Right cardiac atrium (tissue), 5 donors: ENCODE data around the gene SLIT1. TPM values are rescaled to one million over a fixed set of nuclear protein-coding genes. Genes with fewer than 3 reads are reported as not detected.

Experiments used
- ATAC-seq, 2 donors: fragments of 200-7000 bp; cut with Tn5 transposase; one replicate each; pipeline versions ENCODE4 v1.8.0 to v1.9.1; 2020; ENCODE audit warnings: moderate library complexity in 2 of 2, mild to moderate bottlenecking in 1 of 2
- DNase-seq, 3 donors: peaks; one replicate each; pipeline ENCODE4 v3.0.0-alpha.2; 2020
- H3K27ac ChIP-seq: one replicate; pipeline ENCODE4 v1.5.1; 2013; ENCODE audit warnings: mild to moderate bottlenecking, low read length, control low read depth, moderate library complexity
- H3K27me3 ChIP-seq: one replicate; pipeline ENCODE4 v1.6.1; 2013; ENCODE audit not compliant: control insufficient read depth, insufficient read depth
- H3K4me1 ChIP-seq: one replicate; pipeline ENCODE4 v1.6.1; 2013; ENCODE audit warnings: low read length; ENCODE audit not compliant: control insufficient read depth, insufficient read depth
- H3K4me3 ChIP-seq: one replicate; pipeline ENCODE4 v1.5.1; 2013; ENCODE audit warnings: low read length, control low read depth
- H3K9me3 ChIP-seq: one replicate; pipeline ENCODE4 v1.6.1; 2013; ENCODE audit warnings: low read length; ENCODE audit not compliant: control insufficient read depth
- WGBS: extraction: QIAGEN DNeasy Blood & Tissue Kit; methylation state at CpG from one replicate; pipeline ENCODE4 v1.1.7; 2013; 5-methylcytosine and 5-hydroxymethylcytosine counted together
- intact Hi-C, 4 donors: fragments of 100-400 bp; cut with DNase I; formaldehyde crosslinking; loops; one replicate each; pipeline versions ENCODE4 v1.11.0 to v1.14.0; 2022 to 2023
- polyA plus RNA-seq: library from polyadenylated mRNA; stranded (reverse); fragments of 200-250 nt; gene quantifications from one replicate; pipeline ENCODE4 v1.2.3, GENCODE V29; 2013
- total RNA-seq, 4 donors: library from RNA; stranded (reverse); fragmentation: NEBNext Ultra II Directional; extraction: Animal tissue kit (Norgen Biotek cat#: 25700); gene quantifications; one replicate each; pipeline ENCODE4 v1.2.1, GENCODE V29; 2021
- donor health status: healthy with polysubstance abuse.
- donor health status: DM: no; HTN: yes; CAD: no.
- donor health status: DM: no; HTN: no; CAD: no.
- donor health status: DM: no; HTN: yes; CAD: no; lungs with severe emphysema.
- donor health status: DM: yes; HTN: yes; CAD: no.

The SLIT1 gene
- total and polyA plus RNA-seq, 5 donors: 0.11 to 0.29 (median 0.17) TPM

DNA sequence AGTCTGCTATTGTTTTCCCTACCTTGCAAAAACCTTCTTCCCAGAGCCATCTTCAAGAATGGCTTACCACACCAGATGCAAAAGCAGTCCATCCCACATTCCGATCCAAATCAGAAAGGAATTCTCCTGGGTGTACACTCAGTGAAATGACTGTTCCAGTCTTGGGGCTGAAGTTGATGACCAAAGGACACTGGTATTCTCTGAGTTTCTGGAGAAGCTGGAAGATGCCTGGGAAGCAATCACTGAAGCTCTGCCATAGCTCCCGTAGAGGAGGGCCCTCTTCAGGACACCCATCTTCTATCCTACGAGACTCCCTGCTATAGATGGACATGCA is 197.9 kb downstream of the SLIT1 start:
- intact Hi-C loops: no loop called here
- Histone ChIP-seq H3K27ac (no peak overlapping the region), H3K9me3 (no peaks in the 10 kb centered on the region), H3K4me3 (no peak overlapping the region), H3K27me3 (no peaks in the 10 kb centered on the region), H3K4me1 (no peaks in the 10 kb centered on the region)
- WGBS: 93% methylated on average over 3 of the region's 3 CpGs
- no peak for DNase-seq
- ATAC-seq: no peak

DNA sequence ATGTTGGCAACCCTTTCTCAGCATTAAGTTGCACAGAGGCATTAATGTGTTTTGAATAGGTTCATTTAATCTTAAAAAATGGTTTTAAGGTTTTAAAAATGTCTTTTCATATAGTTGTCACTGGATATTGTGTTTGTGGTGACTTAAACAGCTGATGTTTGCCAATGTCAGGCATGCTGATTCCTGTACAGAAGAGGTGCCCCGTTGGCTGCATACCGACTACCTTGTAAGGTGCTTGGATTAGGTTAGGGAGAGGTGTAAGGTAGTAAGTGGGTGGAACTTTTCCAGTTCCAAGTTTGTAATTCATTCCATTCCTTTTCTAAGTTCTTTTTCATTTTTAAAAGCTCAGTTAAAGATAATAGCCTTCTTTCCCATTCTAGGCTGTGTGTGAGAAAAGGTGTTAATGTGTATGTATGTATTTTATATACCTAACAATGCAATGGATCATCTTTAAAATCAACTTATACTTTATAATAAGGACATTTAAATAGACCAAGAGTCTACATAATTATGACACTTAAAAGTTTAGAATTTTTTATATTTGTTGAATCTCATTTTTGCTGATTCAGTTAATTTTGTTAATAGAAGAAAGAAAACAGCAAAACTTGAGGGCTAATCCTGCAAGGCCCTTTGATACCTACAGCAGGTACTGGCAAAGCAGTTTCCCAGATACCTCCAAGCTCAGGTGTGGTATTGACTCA is 198.5 kb downstream of the SLIT1 start:
- Histone ChIP-seq H3K27ac (no peak overlapping the region), H3K9me3 (no peaks in the 10 kb centered on the region), H3K4me1 (no peaks in the 10 kb centered on the region), H3K4me3 (no peak overlapping the region), H3K27me3 (no peaks in the 10 kb centered on the region)
- intact Hi-C loops: no loop called here
- WGBS: 95% methylated on average over 2 of the region's 2 CpGs
- ATAC-seq: no peak
- DNase-seq: no peak

DNA sequence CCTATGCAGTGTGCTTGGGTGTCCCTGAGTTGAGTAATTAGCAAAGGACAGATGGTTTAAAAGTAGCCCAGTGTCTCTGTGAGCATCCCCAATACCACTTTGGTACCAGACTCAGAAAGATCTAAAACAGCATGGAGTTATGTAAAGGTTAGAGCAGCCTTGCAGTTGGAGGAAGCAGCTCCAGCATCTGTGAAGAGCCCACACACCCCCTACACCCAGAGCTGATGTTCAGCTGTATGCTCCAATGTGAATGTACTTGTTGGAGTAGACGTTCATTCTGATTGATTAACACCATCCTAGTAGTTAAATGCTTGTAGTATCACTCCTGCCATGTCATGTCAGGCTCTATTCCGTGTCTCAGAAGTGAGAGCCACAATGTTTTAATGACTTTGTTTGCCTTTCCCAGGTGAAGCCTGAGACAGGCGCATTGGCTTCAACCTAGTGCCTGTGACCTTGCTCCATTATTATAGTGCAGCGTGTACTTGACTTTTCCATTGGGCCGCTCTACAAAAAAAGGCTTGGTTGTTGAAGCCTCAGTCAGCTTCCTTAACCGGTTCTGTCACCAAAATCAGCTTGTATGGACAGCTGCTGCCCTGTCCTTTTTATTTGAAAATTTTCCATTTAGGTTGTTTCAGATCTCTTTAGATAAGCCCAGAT is 199.4 kb downstream of the SLIT1 start:
- no peak for DNase-seq
- H3K4me3 ChIP-seq: no peak overlapping the region
- H3K9me3 ChIP-seq: no peaks in the 10 kb centered on the region
- no peak overlapping the region for H3K27ac ChIP-seq
- no peak for ATAC-seq
- intact Hi-C loops: no loop called here
- H3K27me3 ChIP-seq: no peaks in the 10 kb centered on the region
- WGBS: 96% methylated on average over 6 of the region's 6 CpGs
- no peaks in the 10 kb centered on the region for H3K4me1 ChIP-seq

DNA sequence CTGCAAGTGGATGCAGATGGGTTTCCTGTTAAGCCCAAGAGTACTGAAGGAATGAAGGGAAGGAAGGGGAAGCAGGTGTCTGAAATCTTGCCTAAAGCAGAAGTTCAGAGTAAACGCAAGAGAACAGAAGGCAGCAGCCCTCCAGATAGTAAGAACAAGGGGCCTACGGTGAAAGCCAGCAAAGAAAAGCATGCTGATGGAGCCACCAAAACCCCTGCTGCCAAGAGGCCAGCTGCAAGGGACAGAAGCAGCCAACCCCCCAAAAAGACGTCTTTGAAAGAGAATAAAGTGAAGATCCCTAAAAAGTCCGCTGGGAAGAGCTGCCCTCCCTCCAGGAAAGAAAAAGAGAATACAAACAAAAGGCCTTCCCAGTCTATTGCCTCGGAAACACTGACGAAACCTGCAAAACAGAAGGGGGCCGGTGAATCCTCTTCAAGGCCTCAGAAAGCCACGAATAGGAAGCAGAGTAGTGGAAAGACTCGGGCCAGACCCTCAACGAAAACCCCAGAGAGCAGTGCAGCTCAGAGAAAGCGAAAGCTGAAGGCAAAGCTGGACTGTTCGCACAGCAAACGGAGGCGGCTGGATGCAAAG is 201.1 kb downstream of the SLIT1 start:
- no peaks in the 10 kb centered on the region for H3K27me3 ChIP-seq
- intact Hi-C loops: no loop called here
- peak in 1 of 2 donors; percentile 26 for ATAC-seq
- H3K4me3 ChIP-seq: no peak overlapping the region
- no peak for DNase-seq
- H3K4me1 ChIP-seq: no peaks in the 10 kb centered on the region
- WGBS: 65% methylated on average over 14 of the region's 14 CpGs
- H3K27ac ChIP-seq: no peak overlapping the region
- no peaks in the 10 kb centered on the region for H3K9me3 ChIP-seq

DNA sequence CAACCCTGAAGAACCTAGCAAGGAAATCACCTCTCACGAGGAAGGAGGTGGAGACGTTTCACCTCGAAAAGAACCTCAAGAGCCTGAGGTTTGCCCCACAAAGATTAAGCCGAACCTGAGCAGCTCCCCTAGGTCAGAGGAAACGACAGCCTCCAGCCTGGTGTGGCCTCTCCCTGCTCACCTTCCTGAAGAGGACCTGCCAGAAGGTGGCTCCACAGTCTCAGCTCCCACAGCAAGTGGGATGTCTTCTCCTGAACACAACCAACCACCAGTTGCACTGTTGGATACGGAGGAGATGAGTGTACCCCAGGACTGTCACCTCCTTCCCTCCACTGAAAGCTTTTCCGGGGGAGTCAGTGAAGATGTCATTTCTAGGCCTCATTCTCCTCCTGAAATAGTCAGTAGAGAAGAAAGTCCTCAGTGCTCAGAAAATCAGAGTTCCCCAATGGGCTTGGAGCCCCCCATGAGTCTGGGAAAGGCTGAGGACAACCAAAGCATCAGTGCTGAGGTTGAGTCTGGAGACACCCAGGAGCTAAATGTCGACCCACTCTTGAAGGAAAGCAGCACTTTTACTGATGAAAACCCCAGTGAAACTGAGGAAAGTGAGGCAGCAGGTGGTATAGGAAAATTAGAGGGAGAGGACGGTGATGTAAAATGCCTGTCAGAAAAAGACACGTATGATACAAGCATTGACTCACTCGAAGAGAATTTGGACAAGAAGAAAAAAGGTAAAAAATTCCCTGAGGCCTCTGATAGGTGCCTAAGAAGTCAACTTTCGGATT is 203.4 kb downstream of the SLIT1 start:
- Histone ChIP-seq H3K4me3 (no peak overlapping the region), H3K27ac (no peak overlapping the region), H3K9me3 (no peaks in the 10 kb centered on the region), H3K4me1 (no peaks in the 10 kb centered on the region), H3K27me3 (no peaks in the 10 kb centered on the region)
- intact Hi-C loops: no loop called here
- WGBS: 97% methylated on average over 12 of the region's 12 CpGs
- DNase-seq: no peak
- no peak for ATAC-seq

DNA sequence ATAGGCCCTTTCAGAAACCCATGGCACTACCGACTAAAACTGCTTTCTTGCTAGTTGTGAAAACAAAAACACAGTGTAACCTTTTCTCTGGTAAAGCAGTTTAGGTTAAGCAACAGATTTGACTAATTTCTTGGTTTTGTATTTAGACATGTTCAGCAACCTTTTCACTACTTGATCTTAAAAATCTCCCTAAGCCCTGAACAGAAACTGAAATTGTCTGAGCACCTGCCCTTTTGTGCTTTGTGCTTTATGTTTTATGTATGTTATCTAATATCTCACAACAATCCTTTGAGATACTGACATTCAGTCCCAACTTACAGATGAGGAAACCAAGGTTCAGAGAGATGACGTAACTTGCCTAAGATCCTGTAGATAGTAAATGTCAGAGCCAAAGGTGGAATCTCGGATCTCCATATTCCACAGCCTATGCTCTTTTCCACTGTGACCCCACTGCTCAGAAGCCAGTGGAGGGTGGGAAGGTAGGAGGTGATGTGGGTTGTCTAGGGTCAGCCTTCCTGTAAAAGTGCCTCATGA is 207.1 kb downstream of the SLIT1 start:
- no peak for ATAC-seq
- DNase-seq: no peak
- Histone ChIP-seq H3K4me3 (no peak overlapping the region), H3K9me3 (no peaks in the 10 kb centered on the region), H3K27ac (no peak overlapping the region), H3K4me1 (no peaks in the 10 kb centered on the region), H3K27me3 (no peaks in the 10 kb centered on the region)
- WGBS: 90% methylated on average over 3 of the region's 3 CpGs
- intact Hi-C loops: no loop called here

DNA sequence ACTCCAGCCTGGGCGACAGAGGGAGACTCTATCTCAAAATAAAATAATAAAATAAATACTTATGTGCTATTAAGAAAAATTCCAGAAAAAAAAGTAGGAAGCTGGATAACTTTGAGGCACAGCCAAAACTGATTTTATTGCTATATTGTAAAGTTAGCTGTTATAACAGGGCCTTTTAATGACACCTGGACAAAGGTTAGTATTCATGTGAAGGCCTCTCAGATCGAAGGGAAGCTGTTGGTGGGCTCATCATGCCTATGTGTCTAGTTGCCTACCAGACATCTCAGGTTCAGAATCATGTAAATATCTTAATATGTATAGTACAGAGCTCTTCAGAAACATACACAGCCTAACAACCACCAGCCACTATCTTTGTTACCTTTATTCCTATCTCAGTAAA is 210.6 kb downstream of the SLIT1 start:
- no peak overlapping the region for H3K4me3 ChIP-seq
- intact Hi-C loops: no loop called here
- no peaks in the 10 kb centered on the region for H3K9me3 ChIP-seq
- DNase-seq: no peak
- no peak overlapping the region for H3K27ac ChIP-seq
- no peaks in the 10 kb centered on the region for H3K27me3 ChIP-seq
- H3K4me1 ChIP-seq: no peaks in the 10 kb centered on the region
- WGBS: 90% methylated on average over 2 of the region's 2 CpGs
- no peak for ATAC-seq

DNA sequence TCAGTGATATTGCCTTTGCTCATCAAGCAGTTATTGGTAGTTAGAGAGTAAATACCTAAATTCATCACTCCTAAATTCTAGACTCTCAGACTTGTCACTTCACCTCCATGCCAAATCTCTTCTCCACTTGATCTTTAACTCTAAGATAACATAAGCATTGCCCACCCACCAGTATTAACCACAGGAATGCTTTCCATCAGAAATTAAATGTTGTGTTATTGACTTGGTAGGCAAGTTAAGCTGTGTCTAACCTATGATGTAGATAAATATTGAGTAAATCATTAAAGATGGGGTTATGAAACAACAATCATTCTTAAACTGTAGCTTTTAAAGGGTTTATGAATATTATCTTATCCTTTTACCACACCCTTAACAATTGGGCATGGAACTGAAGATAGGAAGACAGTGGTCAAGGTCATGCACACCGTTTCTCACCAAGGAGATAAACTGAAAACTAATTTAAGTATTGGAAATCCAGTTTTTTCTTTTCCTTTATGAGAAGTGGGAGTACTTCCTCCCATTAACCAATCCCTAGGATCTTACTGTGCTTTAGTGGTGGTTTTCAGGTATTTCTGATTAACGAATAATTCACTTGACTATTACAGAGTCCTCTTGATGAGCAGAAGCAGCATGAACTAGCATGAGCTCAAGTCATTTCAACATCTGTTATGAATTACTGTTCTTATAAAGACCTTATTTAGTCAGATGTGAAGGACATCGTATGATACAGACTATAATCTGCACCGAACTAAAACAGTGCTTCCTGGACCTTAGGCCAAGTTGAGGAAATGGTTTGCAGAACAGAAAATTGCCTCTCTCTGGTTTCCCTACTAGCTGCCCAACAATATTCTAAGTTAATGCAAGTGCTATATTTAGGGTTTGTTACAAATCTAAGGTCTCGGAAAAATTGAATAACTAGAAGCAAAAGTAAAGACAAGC is 211.7 kb downstream of the SLIT1 start:
- 57% methylated on average over 5 of the region's 5 CpGs for WGBS
- Histone ChIP-seq H3K4me3 (no peak overlapping the region), H3K27me3 (no peaks in the 10 kb centered on the region), H3K4me1 (no peaks in the 10 kb centered on the region), H3K27ac (no peak overlapping the region), H3K9me3 (no peaks in the 10 kb centered on the region)
- DNase-seq (no peak), ATAC-seq (no peak)
- intact Hi-C loops: no loop called here

DNA sequence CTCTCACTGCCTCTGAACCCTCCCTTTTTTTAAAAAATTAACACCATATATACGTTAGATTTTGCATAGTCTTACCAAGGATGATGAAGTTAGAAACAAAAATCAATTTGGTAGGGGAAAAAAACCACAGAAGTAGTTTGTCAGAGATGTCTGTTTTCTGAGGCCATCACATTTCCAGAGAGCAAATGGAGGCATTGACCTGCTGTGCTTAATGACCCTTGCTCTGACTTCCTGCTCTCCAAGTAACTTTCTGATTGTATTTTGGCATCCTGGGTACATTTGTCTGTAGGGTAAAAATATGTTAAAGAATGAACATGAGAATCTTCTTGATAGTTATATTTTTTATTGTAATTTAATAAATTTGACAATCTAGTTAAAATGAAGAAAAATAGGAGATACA is 213.5 kb downstream of the SLIT1 start:
- DNase-seq: no peak
- 91% methylated on average over 1 of the region's 1 CpG for WGBS
- intact Hi-C loops: no loop called here

DNA sequence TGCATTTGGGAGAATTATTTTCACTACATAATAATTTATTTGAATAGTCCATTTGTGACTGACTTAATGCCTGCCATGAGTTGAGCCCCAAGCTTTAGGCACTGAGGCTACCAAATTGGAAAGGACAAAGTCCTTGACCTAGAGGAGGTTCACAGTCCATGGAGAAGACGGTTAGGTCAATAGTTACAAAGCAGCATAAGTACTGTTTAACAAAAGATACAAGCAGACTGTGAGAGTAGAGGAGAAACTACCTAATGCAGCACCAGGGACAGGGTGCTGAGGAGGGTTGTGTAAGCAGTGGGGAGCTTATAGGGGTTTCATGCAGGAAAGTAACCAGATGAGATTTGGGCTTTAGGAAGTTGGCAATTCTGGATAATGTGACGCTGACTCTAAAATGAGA is 214.4 kb downstream of the SLIT1 start:
- ATAC-seq (no peak), DNase-seq (no peak)
- Histone ChIP-seq H3K27ac (no peak overlapping the region), H3K27me3 (no peaks in the 10 kb centered on the region), H3K9me3 (no peaks in the 10 kb centered on the region), H3K4me1 (no peaks in the 10 kb centered on the region), H3K4me3 (no peak overlapping the region)
- whole genome bisulfite sequencing: 91% methylated on average over 2 of the region's 2 CpGs
- intact Hi-C loops: no loop called here

More for the DNA sequence above, 213.5 kb downstream of the SLIT1 start:
- H3K27me3 ChIP-seq: no peaks in the 10 kb centered on the region
- H3K9me3 ChIP-seq: no peaks in the 10 kb centered on the region
- ATAC-seq: no peak
- H3K27ac ChIP-seq: no peak overlapping the region
- no peaks in the 10 kb centered on the region for H3K4me1 ChIP-seq
- no peak overlapping the region for H3K4me3 ChIP-seq
